ENCODE data around the gene PPP1R14C.

GRCh38 chr6:150175586-150176151 lies 32.8 kb downstream of the PPP1R14C start:
- TF ChIP-seq CTCF (IDR thresholded peaks at IDR 0.05) = no peak
- TF ChIP-seq POLR2AphosphoS5 (IDR thresholded peaks at IDR 0.05) = no peak
- TF ChIP-seq POLR2A (IDR thresholded peaks at IDR 0.05) = no peak
- no peak for TF ChIP-seq EP300 (IDR thresholded peaks at IDR 0.05)
